D721Med (cell line): Measurements from ENCODE around the gene VPS8.

ENCODE experiments used
- DNase-seq: peaks from one replicate; pipeline ENCODE4 v3.0.0; 2011; ENCODE audit warnings: low spot score; ENCODE audit not compliant: insufficient read length
- FAIRE-seq: peaks from 2 replicates; lab custom pipeline; 2011; peaks lifted over from hg19 to GRCh38; lab: Jason Lieb, UNC
- TF ChIP-seq, protein P1 (sequence below): IDR thresholded peaks from 2 replicates; pipeline ENCODE4 v1.5.1; 2012; ENCODE audit warnings: mild to moderate bottlenecking, control low read depth; ENCODE audit not compliant: insufficient read depth; ENCODE audit errors: missing control alignments

The VPS8 gene

DNA sequence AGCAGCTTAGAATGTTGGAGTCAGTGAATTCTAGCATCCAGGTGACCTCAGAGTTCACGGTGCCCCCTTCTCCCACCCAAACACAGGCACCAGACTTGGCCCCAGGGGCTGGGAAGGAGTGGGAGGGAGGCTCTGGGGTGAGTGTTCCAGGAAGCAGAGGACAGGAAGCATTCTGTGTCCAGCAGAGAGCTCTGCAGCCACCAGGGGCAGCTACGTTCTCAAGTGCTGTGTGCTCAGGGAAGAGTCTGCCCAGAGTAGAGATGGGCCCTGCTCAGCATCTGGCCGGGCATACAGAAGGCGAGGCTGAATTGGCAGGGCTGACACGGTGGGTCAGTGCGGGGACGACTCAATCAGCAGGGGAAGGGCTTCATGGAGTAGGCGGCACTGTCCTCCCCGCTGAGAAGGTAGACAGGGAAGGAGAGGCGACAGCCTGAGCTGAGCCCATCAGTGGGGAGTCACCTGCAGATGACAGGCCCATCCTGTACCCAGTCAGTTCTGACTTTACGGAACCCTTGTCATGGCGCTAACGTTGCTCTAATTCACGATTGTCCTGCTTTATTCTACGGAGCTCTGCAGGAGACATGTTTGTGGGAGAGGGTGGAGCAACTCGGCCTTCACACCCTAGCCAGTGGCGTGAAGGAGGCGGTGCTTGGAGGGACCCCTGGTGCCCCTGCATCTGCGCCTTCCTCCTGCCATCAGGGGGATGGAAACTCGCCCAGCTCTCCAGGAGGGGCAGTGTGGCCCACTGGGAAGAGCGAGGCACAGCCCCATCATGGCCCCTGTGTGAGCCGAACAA lies 258.7 kb downstream of the VPS8 start:
- no peak for FAIRE-seq
- DNase-seq = no peak
- TF ChIP-seq, protein P1, sequence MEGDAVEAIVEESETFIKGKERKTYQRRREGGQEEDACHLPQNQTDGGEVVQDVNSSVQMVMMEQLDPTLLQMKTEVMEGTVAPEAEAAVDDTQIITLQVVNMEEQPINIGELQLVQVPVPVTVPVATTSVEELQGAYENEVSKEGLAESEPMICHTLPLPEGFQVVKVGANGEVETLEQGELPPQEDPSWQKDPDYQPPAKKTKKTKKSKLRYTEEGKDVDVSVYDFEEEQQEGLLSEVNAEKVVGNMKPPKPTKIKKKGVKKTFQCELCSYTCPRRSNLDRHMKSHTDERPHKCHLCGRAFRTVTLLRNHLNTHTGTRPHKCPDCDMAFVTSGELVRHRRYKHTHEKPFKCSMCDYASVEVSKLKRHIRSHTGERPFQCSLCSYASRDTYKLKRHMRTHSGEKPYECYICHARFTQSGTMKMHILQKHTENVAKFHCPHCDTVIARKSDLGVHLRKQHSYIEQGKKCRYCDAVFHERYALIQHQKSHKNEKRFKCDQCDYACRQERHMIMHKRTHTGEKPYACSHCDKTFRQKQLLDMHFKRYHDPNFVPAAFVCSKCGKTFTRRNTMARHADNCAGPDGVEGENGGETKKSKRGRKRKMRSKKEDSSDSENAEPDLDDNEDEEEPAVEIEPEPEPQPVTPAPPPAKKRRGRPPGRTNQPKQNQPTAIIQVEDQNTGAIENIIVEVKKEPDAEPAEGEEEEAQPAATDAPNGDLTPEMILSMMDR = no peak

DNA sequence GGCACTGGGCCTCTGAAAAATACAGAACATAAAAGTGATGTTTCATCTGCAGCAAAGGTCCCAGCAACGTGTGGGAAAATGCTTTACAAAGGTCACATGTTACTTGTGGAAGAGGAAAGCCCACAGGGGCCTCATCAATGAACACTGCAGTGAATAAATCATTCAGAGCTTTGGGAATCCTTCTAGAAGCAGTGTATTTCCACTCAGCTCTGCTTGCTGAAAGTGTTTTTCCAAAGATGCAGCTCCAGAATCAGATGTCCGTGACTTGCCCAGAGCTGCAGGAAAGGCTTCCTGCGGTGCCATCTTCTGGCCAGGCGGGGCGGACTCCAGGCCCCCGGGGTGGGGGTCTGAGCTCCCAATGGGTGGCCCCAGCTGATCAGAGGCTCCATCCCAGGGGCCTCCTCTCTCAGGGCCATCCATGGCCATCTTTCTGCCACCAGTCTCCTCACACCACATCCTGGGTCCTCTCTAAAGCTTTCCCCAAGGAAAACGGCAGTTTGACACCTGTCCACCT lies 259.4 kb downstream of the VPS8 start:
- FAIRE-seq = no peak
- DNase-seq = no peak
- TF ChIP-seq, protein P1 = no peak

DNA sequence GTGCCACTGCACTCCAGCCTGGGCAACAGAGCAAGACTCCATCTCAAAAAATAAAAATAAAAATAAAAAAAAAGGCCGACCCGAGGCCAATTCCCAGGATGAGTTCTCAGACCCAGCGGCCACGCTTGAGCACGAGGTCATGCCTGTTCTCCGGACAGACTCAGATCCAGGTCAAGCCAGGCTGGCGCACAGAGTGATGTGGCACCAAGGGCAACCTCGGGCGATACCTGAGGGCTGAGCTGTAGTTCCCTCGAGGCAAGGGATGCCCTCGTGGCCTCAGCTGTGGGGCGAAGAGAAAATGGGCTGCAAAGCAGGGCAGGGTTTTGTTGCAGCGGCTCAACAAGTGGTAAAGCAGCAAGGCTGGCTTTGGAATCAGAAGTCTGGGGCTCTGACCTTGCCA lies 263.6 kb downstream of the VPS8 start:
- DNase-seq (no peak), FAIRE-seq (no peak)
- TF ChIP-seq, protein P1 = no peak

DNA sequence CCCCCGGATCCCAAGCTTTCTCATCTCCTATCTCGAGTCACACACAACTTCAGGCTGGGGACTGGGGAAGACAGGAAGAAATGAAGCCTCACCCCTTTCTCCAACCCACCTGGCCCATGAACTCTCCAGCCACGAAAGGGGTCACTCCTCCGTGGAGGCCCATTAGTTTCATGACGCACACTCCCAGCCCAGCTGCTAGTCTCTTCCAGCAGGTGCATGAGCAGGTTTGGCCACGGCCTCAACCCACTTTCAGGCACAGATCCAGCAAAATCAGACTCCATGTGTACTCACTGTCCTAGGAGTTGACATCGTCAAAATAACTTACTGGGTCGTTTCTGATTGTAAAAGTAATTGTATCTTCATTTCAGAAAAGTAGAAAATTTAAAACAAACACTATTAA lies 264.3 kb downstream of the VPS8 start:
- DNase-seq = no peak
- no peak for FAIRE-seq
- TF ChIP-seq, protein P1 = no peak

DNA sequence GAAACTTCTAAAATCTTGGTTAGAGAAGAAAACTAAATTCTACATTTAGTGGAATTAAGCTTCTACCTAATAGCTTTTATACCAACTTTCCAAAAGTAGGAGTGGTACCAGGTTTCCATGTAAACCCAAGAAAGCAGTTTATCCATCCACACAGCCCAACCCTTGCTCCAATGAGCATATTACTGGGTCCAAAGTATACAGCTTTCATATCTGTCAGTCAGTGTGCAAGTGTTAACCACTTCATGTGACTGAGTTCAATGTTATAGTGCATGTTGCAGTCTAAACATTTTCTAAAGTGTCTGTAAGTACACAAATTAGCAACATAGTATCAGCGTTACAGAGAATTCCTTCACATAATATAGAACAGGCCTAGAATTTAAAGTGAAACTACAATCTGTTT lies 267.7 kb downstream of the VPS8 start:
- FAIRE-seq (no peak), DNase-seq (no peak)
- TF ChIP-seq, protein P1 = no peak

DNA sequence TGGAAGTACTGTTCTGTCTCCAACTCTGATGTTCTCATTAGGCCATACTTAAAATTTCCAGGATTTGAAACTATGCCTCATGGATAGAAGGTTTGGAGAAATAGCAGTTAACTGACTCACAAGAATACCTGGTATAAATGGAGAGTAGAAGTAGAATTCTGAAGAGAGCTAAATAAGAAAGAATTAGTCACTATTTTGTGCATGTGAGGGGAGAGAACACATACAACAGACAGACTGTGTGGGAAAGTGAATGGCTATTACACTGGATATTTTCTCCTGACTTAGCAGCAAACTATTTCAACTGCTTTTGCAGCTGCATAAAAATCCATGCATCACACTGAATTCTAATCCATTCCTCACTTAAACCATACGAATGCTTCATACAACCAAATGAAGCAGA lies 269.6 kb downstream of the VPS8 start:
- TF ChIP-seq, protein P1 = no peak
- no peak for FAIRE-seq
- DNase-seq = no peak

DNA sequence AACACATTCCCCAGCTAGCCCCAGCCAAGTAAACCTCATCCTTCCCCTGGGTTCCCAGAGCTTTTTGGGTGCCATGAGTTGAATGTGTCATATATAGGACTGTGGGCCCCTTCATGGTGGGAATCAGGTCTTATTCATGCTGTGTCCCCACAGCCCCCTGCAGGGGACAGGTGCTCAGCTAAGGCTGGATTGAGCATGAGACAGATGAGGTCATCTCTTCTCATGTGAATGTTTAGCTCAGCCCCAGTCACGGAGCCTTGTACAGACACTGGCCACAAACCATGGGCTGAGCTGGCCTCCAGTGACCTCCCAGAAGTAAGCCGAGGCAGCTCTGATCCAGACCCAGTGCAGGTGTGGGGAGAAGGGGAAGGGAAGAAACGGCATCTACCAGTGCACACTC lies 270.2 kb downstream of the VPS8 start:
- FAIRE-seq = no peak
- TF ChIP-seq, protein P1 = no peak
- DNase-seq = no peak
